HEK293 (cell line): Measurements from ENCODE around the gene DPEP1.

Experiments used
- KLF7 ChIP-seq: fragments of 450-650 bp; formaldehyde crosslinking; IDR thresholded peaks from 2 replicates; pipeline ENCODE4 v1.5.1; 2016; ENCODE audit warnings: missing biosample characterization, missing genetic modification characterization, borderline replicate concordance
- OSR2 ChIP-seq: fragments of 450-650 bp; formaldehyde crosslinking; IDR thresholded peaks from 2 replicates; pipeline ENCODE4 v1.5.1; 2016; ENCODE audit warnings: missing biosample characterization, missing genetic modification characterization
- PRDM4 ChIP-seq: fragments of 450-650 bp; formaldehyde crosslinking; IDR thresholded peaks from 2 replicates; pipeline ENCODE4 v1.5.1; 2017; ENCODE audit warnings: missing biosample characterization, missing genetic modification characterization
- SCRT2 ChIP-seq: fragments of 450-650 bp; formaldehyde crosslinking; IDR thresholded peaks from 2 replicates; pipeline ENCODE4 v1.5.1; 2016; ENCODE audit warnings: missing biosample characterization, missing genetic modification characterization
- SP7 ChIP-seq: fragments of 450-650 bp; formaldehyde crosslinking; IDR thresholded peaks from 2 replicates; pipeline ENCODE4 v1.5.1; 2016; ENCODE audit warnings: missing biosample characterization, missing genetic modification characterization
- TSHZ1 ChIP-seq: fragments of 450-650 bp; formaldehyde crosslinking; IDR thresholded peaks from 2 replicates; pipeline ENCODE4 v1.5.1; 2016; ENCODE audit warnings: missing biosample characterization, missing genetic modification characterization, borderline replicate concordance
- ZBTB17 ChIP-seq: fragments of 450-650 bp; formaldehyde crosslinking; IDR thresholded peaks from 2 replicates; pipeline ENCODE4 v1.5.1; 2016; ENCODE audit warnings: missing biosample characterization, missing genetic modification characterization
- ZBTB20 ChIP-seq: fragments of 450-650 bp; formaldehyde crosslinking; IDR thresholded peaks from 2 replicates; pipeline ENCODE4 v1.5.1; 2016; ENCODE audit warnings: missing biosample characterization, missing genetic modification characterization
- ZBTB21 ChIP-seq: fragments of 450-650 bp; formaldehyde crosslinking; IDR thresholded peaks from 2 replicates; pipeline ENCODE4 v1.5.1; 2017; ENCODE audit warnings: missing biosample characterization, missing genetic modification characterization
- ZEB2 ChIP-seq: fragments of 450-650 bp; formaldehyde crosslinking; IDR thresholded peaks from 2 replicates; pipeline ENCODE4 v1.5.1; 2016; ENCODE audit warnings: missing biosample characterization, missing genetic modification characterization
- ZFP69B ChIP-seq: fragments of 450-650 bp; formaldehyde crosslinking; IDR thresholded peaks from 2 replicates; pipeline ENCODE4 v1.5.1; 2016; ENCODE audit warnings: missing biosample characterization, missing genetic modification characterization
- ZNF335 ChIP-seq: fragments of 450-650 bp; formaldehyde crosslinking; conservative IDR thresholded peaks from 2 replicates; pipeline ENCODE4 v1.5.1; 2016; ENCODE audit warnings: missing biosample characterization, missing genetic modification characterization
- ZNF585B ChIP-seq: fragments of 450-650 bp; formaldehyde crosslinking; IDR thresholded peaks from 2 replicates; pipeline ENCODE4 v1.5.1; 2016; ENCODE audit warnings: missing biosample characterization, missing genetic modification characterization
- ZNF654 ChIP-seq: fragments of 450-650 bp; formaldehyde crosslinking; IDR thresholded peaks from 2 replicates; pipeline ENCODE4 v1.5.1; 2016; ENCODE audit warnings: low read depth, missing biosample characterization, missing genetic modification characterization
- ZNF692 ChIP-seq: fragments of 450-650 bp; formaldehyde crosslinking; IDR thresholded peaks from 2 replicates; pipeline ENCODE4 v1.5.1; 2016; ENCODE audit warnings: missing biosample characterization, missing genetic modification characterization
- ZXDB ChIP-seq: fragments of 450-650 bp; formaldehyde crosslinking; IDR thresholded peaks from 2 replicates; pipeline ENCODE4 v1.5.1; 2016; ENCODE audit warnings: missing biosample characterization, missing genetic modification characterization
- TF ChIP-seq, protein P1 (sequence below): fragments of 450-650 bp; formaldehyde crosslinking; IDR thresholded peaks from 2 replicates; pipeline ENCODE4 v1.5.1; 2016; ENCODE audit warnings: missing biosample characterization, missing genetic modification characterization
- TF ChIP-seq, protein P2 (sequence below): fragments of 450-650 bp; formaldehyde crosslinking; IDR thresholded peaks from 2 replicates; pipeline ENCODE4 v1.5.1; 2016; ENCODE audit warnings: missing biosample characterization, missing genetic modification characterization
- TF ChIP-seq, protein P3 (sequence below): fragments of 450-650 bp; formaldehyde crosslinking; IDR thresholded peaks from 2 replicates; pipeline ENCODE4 v1.5.1; 2016; ENCODE audit warnings: missing biosample characterization, missing genetic modification characterization
- TF ChIP-seq, protein P4 (sequence below): fragments of 450-650 bp; formaldehyde crosslinking; IDR thresholded peaks from 2 replicates; pipeline ENCODE4 v1.5.1; 2017; ENCODE audit warnings: missing biosample characterization, missing genetic modification characterization
- TF ChIP-seq, protein P5 (sequence below): fragments of 450-650 bp; formaldehyde crosslinking; IDR thresholded peaks from 2 replicates; pipeline ENCODE4 v1.5.1; 2016; ENCODE audit warnings: missing biosample characterization, missing genetic modification characterization

DPEP1 gene

DNA sequence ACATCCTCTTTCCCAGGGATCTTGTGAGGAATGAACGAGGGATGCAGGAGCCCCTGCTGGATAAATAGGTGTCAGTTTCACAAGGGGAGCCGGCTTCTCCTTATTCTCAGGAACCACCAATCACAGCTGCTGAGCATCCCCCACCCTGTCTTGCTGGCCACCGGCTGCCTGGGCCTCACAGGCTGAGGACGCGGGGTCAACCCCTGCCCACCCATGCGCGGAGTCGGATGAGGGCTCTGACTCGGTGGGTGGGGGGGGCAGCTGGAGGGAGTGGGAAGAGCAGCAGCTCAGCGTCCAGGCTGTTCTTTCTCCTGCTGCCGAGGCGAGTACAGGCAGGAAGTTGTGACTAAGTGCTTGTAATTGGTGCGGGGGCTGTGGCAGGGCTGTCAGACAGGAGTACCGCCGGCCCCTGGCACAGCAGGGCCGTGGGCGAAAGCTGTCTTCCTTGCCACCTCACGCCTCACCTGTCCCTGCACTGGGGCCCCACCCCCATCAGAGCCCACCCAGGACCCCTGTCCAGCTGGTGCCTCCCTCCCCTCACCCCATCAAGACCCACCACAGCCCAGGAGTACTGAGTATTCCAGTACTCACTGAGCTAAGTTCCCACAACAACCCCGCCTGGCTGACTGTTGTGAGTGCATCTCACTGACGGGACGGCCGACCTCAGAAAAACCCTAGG is 11.0 kb upstream of the DPEP1 start (continued):
- TF ChIP-seq PRDM4 (tag by site-specific recombination) (peak; percentile 54; the same call in 1 of the 2 replicates), ZNF335 (tag by site-specific recombination) (peak; percentile 14; the same call in 1 of the 2 replicates), OSR2 (tag by site-specific recombination) (0 out of 2 replicates have a peak, but pooled peaks have one; percentile 27), ZFP69B (tag by site-specific recombination) (no peak), ZBTB17 (tag by site-specific recombination) (peak; percentile 56), ZNF692 (0 out of 2 replicates have a peak, but pooled peaks have one; percentile 21), ZBTB20 (tag by site-specific recombination) (peak; percentile 36; the same call in 1 of the 2 replicates), ZXDB (tag by site-specific recombination) (peak; percentile 58), SCRT2 (no peak), SP7 (0 out of 2 replicates have a peak, but pooled peaks have one; percentile 39), ZNF654 (tag by site-specific recombination) (no peak), ZBTB21 (no peak), ZEB2 (tag by site-specific recombination) (peak; percentile 47; the same call in 1 of the 2 replicates), ZNF585B (tag by site-specific recombination) (no peak), KLF7 (tag by site-specific recombination) (no peak), TSHZ1 (no peak)
- TF ChIP-seq, protein P1, sequence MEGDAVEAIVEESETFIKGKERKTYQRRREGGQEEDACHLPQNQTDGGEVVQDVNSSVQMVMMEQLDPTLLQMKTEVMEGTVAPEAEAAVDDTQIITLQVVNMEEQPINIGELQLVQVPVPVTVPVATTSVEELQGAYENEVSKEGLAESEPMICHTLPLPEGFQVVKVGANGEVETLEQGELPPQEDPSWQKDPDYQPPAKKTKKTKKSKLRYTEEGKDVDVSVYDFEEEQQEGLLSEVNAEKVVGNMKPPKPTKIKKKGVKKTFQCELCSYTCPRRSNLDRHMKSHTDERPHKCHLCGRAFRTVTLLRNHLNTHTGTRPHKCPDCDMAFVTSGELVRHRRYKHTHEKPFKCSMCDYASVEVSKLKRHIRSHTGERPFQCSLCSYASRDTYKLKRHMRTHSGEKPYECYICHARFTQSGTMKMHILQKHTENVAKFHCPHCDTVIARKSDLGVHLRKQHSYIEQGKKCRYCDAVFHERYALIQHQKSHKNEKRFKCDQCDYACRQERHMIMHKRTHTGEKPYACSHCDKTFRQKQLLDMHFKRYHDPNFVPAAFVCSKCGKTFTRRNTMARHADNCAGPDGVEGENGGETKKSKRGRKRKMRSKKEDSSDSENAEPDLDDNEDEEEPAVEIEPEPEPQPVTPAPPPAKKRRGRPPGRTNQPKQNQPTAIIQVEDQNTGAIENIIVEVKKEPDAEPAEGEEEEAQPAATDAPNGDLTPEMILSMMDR (tag by site-specific recombination) = no peak
- TF ChIP-seq, protein P2, sequence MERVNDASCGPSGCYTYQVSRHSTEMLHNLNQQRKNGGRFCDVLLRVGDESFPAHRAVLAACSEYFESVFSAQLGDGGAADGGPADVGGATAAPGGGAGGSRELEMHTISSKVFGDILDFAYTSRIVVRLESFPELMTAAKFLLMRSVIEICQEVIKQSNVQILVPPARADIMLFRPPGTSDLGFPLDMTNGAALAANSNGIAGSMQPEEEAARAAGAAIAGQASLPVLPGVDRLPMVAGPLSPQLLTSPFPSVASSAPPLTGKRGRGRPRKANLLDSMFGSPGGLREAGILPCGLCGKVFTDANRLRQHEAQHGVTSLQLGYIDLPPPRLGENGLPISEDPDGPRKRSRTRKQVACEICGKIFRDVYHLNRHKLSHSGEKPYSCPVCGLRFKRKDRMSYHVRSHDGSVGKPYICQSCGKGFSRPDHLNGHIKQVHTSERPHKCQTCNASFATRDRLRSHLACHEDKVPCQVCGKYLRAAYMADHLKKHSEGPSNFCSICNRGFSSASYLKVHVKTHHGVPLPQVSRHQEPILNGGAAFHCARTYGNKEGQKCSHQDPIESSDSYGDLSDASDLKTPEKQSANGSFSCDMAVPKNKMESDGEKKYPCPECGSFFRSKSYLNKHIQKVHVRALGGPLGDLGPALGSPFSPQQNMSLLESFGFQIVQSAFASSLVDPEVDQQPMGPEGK (tag by site-specific recombination) = peak; percentile 73
- TF ChIP-seq, protein P3, sequence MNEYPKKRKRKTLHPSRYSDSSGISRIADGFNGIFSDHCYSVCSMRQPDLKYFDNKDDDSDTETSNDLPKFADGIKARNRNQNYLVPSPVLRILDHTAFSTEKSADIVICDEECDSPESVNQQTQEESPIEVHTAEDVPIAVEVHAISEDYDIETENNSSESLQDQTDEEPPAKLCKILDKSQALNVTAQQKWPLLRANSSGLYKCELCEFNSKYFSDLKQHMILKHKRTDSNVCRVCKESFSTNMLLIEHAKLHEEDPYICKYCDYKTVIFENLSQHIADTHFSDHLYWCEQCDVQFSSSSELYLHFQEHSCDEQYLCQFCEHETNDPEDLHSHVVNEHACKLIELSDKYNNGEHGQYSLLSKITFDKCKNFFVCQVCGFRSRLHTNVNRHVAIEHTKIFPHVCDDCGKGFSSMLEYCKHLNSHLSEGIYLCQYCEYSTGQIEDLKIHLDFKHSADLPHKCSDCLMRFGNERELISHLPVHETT = no peak
- TF ChIP-seq, protein P4, sequence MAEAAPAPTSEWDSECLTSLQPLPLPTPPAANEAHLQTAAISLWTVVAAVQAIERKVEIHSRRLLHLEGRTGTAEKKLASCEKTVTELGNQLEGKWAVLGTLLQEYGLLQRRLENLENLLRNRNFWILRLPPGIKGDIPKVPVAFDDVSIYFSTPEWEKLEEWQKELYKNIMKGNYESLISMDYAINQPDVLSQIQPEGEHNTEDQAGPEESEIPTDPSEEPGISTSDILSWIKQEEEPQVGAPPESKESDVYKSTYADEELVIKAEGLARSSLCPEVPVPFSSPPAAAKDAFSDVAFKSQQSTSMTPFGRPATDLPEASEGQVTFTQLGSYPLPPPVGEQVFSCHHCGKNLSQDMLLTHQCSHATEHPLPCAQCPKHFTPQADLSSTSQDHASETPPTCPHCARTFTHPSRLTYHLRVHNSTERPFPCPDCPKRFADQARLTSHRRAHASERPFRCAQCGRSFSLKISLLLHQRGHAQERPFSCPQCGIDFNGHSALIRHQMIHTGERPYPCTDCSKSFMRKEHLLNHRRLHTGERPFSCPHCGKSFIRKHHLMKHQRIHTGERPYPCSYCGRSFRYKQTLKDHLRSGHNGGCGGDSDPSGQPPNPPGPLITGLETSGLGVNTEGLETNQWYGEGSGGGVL (tag by site-specific recombination) = peak; percentile 34; the same call in 1 of the 2 replicates
- TF ChIP-seq, protein P5, sequence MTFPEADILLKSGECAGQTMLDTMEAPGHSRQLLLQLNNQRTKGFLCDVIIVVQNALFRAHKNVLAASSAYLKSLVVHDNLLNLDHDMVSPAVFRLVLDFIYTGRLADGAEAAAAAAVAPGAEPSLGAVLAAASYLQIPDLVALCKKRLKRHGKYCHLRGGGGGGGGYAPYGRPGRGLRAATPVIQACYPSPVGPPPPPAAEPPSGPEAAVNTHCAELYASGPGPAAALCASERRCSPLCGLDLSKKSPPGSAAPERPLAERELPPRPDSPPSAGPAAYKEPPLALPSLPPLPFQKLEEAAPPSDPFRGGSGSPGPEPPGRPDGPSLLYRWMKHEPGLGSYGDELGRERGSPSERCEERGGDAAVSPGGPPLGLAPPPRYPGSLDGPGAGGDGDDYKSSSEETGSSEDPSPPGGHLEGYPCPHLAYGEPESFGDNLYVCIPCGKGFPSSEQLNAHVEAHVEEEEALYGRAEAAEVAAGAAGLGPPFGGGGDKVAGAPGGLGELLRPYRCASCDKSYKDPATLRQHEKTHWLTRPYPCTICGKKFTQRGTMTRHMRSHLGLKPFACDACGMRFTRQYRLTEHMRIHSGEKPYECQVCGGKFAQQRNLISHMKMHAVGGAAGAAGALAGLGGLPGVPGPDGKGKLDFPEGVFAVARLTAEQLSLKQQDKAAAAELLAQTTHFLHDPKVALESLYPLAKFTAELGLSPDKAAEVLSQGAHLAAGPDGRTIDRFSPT = peak; percentile 70; the same call in 1 of the 2 replicates
